Prostate gland (tissue), 2 donors: ENCODE data around the gene UBAC2. TPM values are rescaled to one million over a fixed set of nuclear protein-coding genes. Genes with fewer than 3 reads are reported as not detected.

Experiments
- DNase-seq: peaks from one replicate; pipeline ENCODE4 v3.0.0-alpha.2; 2019; ENCODE audit warnings: low spot score
- H3K27ac ChIP-seq, 2 donors: fragments of 200-600 bp; sonication (generic); 2 replicates each; pipeline ENCODE4 v1.5.1; 2017 to 2019
- H3K27me3 ChIP-seq: fragments of 200-600 bp; sonication (generic); replicated peaks from 2 replicates; pipeline ENCODE4 v1.5.1; 2019; ENCODE audit not compliant: insufficient read depth
- H3K36me3 ChIP-seq, 2 donors: fragments of 200-600 bp; sonication (generic); 1 replicate in 1 of 2; 2 replicates in 1 of 2; pipeline versions ENCODE4 v1.5.1 to v1.8.1; 2017 to 2019
- H3K4me1 ChIP-seq: fragments of 200-600 bp; sonication (generic); replicated peaks from 2 replicates; pipeline ENCODE4 v1.5.1; 2019
- H3K4me3 ChIP-seq, 2 donors: fragments of 200-600 bp; sonication (generic); 2 replicates each; pipeline ENCODE4 v1.5.1; 2017 to 2019
- H3K9me3 ChIP-seq: fragments of 200-600 bp; sonication (generic); 2 replicates; pipeline ENCODE4 v1.5.1; 2017
- CTCF ChIP-seq, 4 experiments: fragments of 200-600 bp in 2 of 4; fragments of 450-650 bp in 2 of 4; sonication (generic) in 2 of 4; IDR thresholded peaks; 1 replicate in 3 of 4; 2 replicates in 1 of 4; pipeline ENCODE4 v1.5.1; 2016 to 2019; ENCODE audit warnings: antibody characterized with exemption in 4 of 4, mild to moderate bottlenecking in 2 of 4, moderate library complexity in 2 of 4
- POLR2A ChIP-seq: fragments of 450-650 bp; IDR thresholded peaks from one replicate; pipeline ENCODE4 v1.6.1; 2016; ENCODE audit warnings: antibody characterized with exemption, mild to moderate bottlenecking
- POLR2AphosphoS5 ChIP-seq: sonication (generic); formaldehyde crosslinking; IDR thresholded peaks from one replicate; pipeline ENCODE4 v1.6.1; 2017; ENCODE audit warnings: antibody characterized with exemption
- WGBS: methylation state at CpG from one replicate; pipeline ENCODE4 v1.1.5; 2018; 5-methylcytosine and 5-hydroxymethylcytosine counted together
- intact Hi-C: fragments of 100-400 bp; cut with DNase I; formaldehyde crosslinking; loops from one replicate; pipeline ENCODE4 v1.14.2; 2022
- total RNA-seq, 2 donors: library from RNA; depleted of rRNA; stranded (reverse); fragments of >200 nt; gene quantifications; one replicate each; pipeline ENCODE4 v1.1.0, GENCODE V29; 2016

Gene UBAC2
- total RNA-seq, 2 donors from 2014 or later = 60.7 to 86.9 TPM

DNA sequence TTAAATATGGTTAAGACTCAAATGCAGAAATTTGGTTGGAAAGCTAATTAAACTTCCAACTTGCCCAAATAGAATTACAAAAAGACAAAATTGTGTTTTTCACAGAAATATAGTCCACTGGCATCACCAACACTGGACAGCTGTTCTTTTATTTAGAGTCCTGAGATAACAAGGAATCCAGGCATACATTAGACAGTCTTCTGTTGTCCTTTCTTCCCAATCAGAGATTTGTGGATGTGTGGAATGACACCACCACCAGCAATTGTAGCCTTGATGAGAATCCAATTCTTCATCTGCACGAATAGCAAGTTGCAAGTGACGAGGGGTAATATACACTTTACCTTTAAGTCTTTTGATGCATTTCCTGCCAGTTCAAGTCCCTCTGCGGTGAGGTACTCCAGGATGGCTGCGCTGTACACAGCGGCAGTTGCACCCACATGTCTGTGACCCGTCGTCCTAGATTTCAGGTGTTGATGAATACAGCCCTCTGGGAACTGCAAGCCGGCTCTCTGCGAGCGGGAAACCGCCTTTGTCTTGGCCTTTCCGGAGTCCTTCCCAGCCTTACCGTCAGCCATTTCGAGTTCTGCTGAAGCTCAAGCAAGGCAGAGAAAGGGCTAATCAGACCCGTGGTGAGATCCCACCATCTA lies 14.7 kb downstream of the UBAC2 start:
- no peak overlapping the region for H3K4me3 ChIP-seq
- H3K27ac ChIP-seq = no peak overlapping the region
- WGBS = 90% methylated on average over 15 of the region's 15 CpGs
- no peak for TF ChIP-seq POLR2A
- no peak for TF ChIP-seq POLR2AphosphoS5
- TF ChIP-seq CTCF (IDR thresholded peaks at IDR 0.05) = no peak
- no peak for DNase-seq
- H3K27me3 ChIP-seq = no peaks in the 10 kb centered on the region
- no peaks in the 10 kb centered on the region for H3K36me3 ChIP-seq
- H3K9me3 ChIP-seq = no peaks in the 10 kb centered on the region
- intact Hi-C loops = no loop called here
- no peaks in the 10 kb centered on the region for H3K4me1 ChIP-seq

DNA sequence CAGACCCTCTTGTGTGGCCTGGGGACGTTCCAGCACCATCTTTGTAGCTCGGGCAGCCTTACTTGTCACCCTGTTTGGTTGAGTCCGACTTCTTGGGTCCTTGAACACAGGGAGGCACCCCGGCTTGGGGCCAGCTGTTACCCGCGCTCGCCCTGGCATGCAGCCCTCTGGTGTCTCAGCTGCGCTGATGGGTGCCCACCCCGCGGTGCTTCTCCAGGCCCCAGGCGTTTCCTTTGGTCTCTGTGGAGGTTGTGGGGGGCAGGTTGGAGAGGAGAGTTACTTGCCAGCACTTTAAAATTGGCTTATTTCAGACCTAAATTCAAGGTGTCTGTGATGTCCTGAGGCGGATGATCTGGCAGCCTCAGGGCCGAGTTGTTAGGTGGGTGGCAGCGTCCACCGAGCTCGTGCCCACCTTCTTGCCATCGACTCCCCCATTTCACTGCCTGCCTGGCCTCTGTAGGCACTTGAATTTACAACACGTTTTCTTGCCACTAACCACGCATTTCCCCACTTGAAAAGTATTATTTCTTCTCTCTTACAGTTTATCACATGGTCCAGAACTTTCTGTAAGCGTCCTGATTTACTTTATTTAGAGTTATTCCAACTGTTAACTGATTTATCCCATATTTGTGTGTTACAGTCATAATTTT lies 16.9 kb downstream of the UBAC2 start:
- no peaks in the 10 kb centered on the region for H3K9me3 ChIP-seq
- no peak overlapping the region for H3K27ac ChIP-seq
- no peaks in the 10 kb centered on the region for H3K36me3 ChIP-seq
- intact Hi-C loops = no loop called here
- no peaks in the 10 kb centered on the region for H3K27me3 ChIP-seq
- DNase-seq = no peak
- H3K4me3 ChIP-seq = no peak overlapping the region
- 78% methylated on average over 16 of the region's 20 CpGs for WGBS
- H3K4me1 ChIP-seq = no peaks in the 10 kb centered on the region
- TF ChIP-seq POLR2A = no peak
- TF ChIP-seq POLR2AphosphoS5 = no peak

DNA sequence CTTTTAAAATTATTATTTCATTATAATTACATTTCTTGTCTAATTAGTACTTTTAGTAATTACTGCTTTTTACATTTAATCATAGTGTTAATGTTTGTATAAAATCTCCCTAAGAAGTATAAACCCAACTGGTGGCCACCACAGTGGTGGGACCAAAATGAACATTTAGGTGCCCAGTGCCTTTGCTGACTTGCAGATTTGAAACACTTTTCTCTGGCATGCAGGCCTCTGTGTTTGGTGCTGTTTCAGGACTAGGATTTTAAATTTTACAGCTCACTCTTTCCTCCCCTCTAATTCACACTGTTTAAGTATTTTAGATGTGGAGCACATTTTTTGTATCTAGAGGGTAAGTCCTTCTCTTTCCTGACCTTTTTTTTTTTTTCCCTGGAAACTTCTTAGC lies 17.5 kb downstream of the UBAC2 start:
- Histone ChIP-seq H3K27ac (no peak overlapping the region), H3K9me3 (no peaks in the 10 kb centered on the region), H3K4me1 (no peaks in the 10 kb centered on the region), H3K27me3 (no peaks in the 10 kb centered on the region), H3K4me3 (no peak overlapping the region), H3K36me3 (no peaks in the 10 kb centered on the region)
- DNase-seq = no peak
- intact Hi-C loops = no loop called here
- TF ChIP-seq POLR2A = no peak
- no peak for TF ChIP-seq POLR2AphosphoS5
- no peak for TF ChIP-seq CTCF (IDR thresholded peaks at IDR 0.05)

- H3K4me1 ChIP-seq = no peaks in the 10 kb centered on the region
- no peaks in the 10 kb centered on the region for H3K9me3 ChIP-seq
- H3K4me3 ChIP-seq = no peak overlapping the region
- no peaks in the 10 kb centered on the region for H3K36me3 ChIP-seq
- intact Hi-C loops = no loop called here
- TF ChIP-seq POLR2AphosphoS5 (no peak), CTCF (IDR thresholded peaks at IDR 0.05) (no peak), POLR2A (no peak)
- no peak overlapping the region for H3K27ac ChIP-seq
- DNase-seq = no peak
- 8% methylated on average over 6 of the region's 6 CpGs for WGBS
- no peaks in the 10 kb centered on the region for H3K27me3 ChIP-seq
Measured at GRCh38 chr13:99218545-99218944, 17.9 kb downstream of the UBAC2 start.

DNA sequence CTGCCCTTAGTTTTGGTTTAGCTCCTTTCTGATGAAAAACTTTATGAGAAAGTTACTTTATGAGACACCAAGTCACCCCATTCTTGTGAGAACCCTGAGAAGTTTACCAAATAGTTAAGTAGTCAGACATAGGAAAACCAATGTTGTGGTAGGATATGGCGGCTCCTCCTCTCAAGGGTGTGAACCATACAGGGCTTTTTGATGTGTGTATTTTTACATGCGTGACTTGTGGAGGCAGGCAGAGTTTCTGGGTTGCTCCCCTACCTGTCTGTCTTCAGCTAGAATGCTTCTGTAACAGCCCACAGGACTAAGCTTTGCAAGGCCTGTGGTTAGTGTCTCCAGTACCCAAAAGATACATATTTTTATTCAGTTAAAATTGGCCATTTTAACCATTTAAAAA lies 18.3 kb downstream of the UBAC2 start:
- no peak for DNase-seq
- H3K36me3 ChIP-seq = no peaks in the 10 kb centered on the region
- 78% methylated on average over 2 of the region's 2 CpGs for WGBS
- no peak overlapping the region for H3K27ac ChIP-seq
- no peaks in the 10 kb centered on the region for H3K9me3 ChIP-seq
- intact Hi-C loops = no loop called here
- no peak for TF ChIP-seq CTCF (IDR thresholded peaks at IDR 0.05)
- no peak for TF ChIP-seq POLR2AphosphoS5
- TF ChIP-seq POLR2A = no peak
- no peaks in the 10 kb centered on the region for H3K27me3 ChIP-seq
- no peaks in the 10 kb centered on the region for H3K4me1 ChIP-seq
- H3K4me3 ChIP-seq = no peak overlapping the region
